H1 (cell line): ENCODE data around the gene SGMS1. TPM values are rescaled to one million over a fixed set of nuclear protein-coding genes. Genes with fewer than 3 reads are reported as not detected.

Experiments
- CTCF ChIA-PET: fragments of 300-600 bp; sonication (Branson Sonifier 250); formaldehyde crosslinking; loops from one replicate; lab custom pipeline; 2021; ENCODE audit not compliant: partially characterized antibody; lab: Charles Lee
- POLR2A ChIA-PET: fragments of 300-600 bp; sonication (Branson Sonifier 250); formaldehyde crosslinking; loops from one replicate; lab custom pipeline; 2021; ENCODE audit warnings: inconsistent platforms; ENCODE audit not compliant: partially characterized antibody; lab: Charles Lee
- DNase-seq, 2 experiments: peaks; one replicate each; pipeline versions ENCODE4 v3.0.0 to v3.0.0-alpha.2; 2010 to 2022; ENCODE audit warnings: low spot score in 2 of 2, low read depth in 1 of 2, mixed read lengths in 1 of 2
- FAIRE-seq: peaks from 2 replicates; lab custom pipeline; 2011; peaks lifted over from hg19 to GRCh38; lab: Jason Lieb, UNC
- H2AFZ ChIP-seq: 2 replicates; pipeline ENCODE4 v1.8.1; 2012; ENCODE audit warnings: low read length, inconsistent platforms
- H2AK5ac ChIP-seq: 2 replicates; pipeline ENCODE4 v1.6.1; 2013; ENCODE audit warnings: low read depth, low read length
- H2BK120ac ChIP-seq: replicated peaks from 2 replicates; pipeline ENCODE3; 2013; ENCODE audit warnings: low read depth, low read length, inconsistent platforms
- H2BK12ac ChIP-seq: 2 replicates; pipeline ENCODE4 v1.6.1; 2013; ENCODE audit warnings: low read depth, low read length
- H2BK15ac ChIP-seq: 2 replicates; pipeline ENCODE4 v1.6.1; 2013; ENCODE audit warnings: low read length
- H2BK20ac ChIP-seq: 2 replicates; pipeline ENCODE4 v1.6.1; 2013; ENCODE audit warnings: low read length
- H2BK5ac ChIP-seq: 2 replicates; pipeline ENCODE4 v1.6.1; 2013; ENCODE audit warnings: low read depth, low read length
- H3K14ac ChIP-seq: 2 replicates; pipeline ENCODE4 v1.6.1; 2013; ENCODE audit warnings: inconsistent platforms; ENCODE audit not compliant: insufficient read length
- H3K18ac ChIP-seq: 2 replicates; pipeline ENCODE4 v1.6.1; 2013; ENCODE audit warnings: low read length; ENCODE audit errors: extremely low read depth
- H3K23ac ChIP-seq: 2 replicates; pipeline ENCODE4 v1.6.1; 2013; ENCODE audit warnings: inconsistent platforms; ENCODE audit not compliant: insufficient read length
- H3K23me2 ChIP-seq: 2 replicates; pipeline ENCODE4 v1.6.1; 2013; ENCODE audit warnings: low read depth, low read length
- H3K27ac ChIP-seq: 2 replicates; pipeline ENCODE4 v1.6.1; 2011; ENCODE audit warnings: low read depth, low read length, inconsistent platforms
- H3K27me3 ChIP-seq, 4 experiments: replicated peaks in 1 of 4; 1 replicate in 1 of 4; 2 replicates in 3 of 4; pipeline versions ENCODE4 v1.6.1 to v1.8.1; 2011 to 2013; ENCODE audit warnings: low read length in 3 of 4, mild to moderate bottlenecking in 3 of 4, inconsistent platforms in 2 of 4, mixed read lengths in 2 of 4, moderate library complexity in 1 of 4; ENCODE audit not compliant: control insufficient read depth in 3 of 4, insufficient read depth in 3 of 4; ENCODE audit errors: extremely low read depth in 1 of 4
- H3K36me3 ChIP-seq, 4 experiments: 2 replicates each; pipeline versions ENCODE4 v1.6.1 to v1.8.1; 2011 to 2013; ENCODE audit warnings: mild to moderate bottlenecking in 4 of 4, low read length in 3 of 4, moderate library complexity in 2 of 4, control low read depth in 1 of 4, inconsistent platforms in 1 of 4; ENCODE audit not compliant: insufficient read depth in 4 of 4, control insufficient read depth in 2 of 4
- H3K4ac ChIP-seq: replicated peaks from 2 replicates; pipeline ENCODE3; 2013; ENCODE audit warnings: low read length, low read depth, mixed read lengths, inconsistent platforms; ENCODE audit not compliant: insufficient read length
- H3K4me1 ChIP-seq, 4 experiments: replicated peaks in 1 of 4; 1 replicate in 1 of 4; 2 replicates in 3 of 4; pipeline versions ENCODE4 v1.6.1 to v1.8.1; 2011 to 2013; ENCODE audit warnings: low read length in 3 of 4, inconsistent platforms in 2 of 4, mixed read lengths in 1 of 4; ENCODE audit not compliant: insufficient read depth in 4 of 4, control insufficient read depth in 3 of 4
- H3K4me2 ChIP-seq, 2 experiments: 2 replicates each; pipeline versions ENCODE4 v1.6.1 to v1.8.1; 2011 to 2013; ENCODE audit warnings: low read depth in 2 of 2, low read length in 2 of 2, control low read depth in 1 of 2, inconsistent platforms in 1 of 2, mild to moderate bottlenecking in 1 of 2; ENCODE audit not compliant: insufficient read depth in 1 of 2
- H3K4me3 ChIP-seq, 4 experiments: fragments of 200-600, 300-600 bp in 1 of 4; sonication (generic), shearing (Covaris generic), sonication (Bioruptor Twin) in 1 of 4; 2 replicates each; pipeline versions ENCODE4 v1.5.1 to v1.8.1; 2011 to 2016; ENCODE audit warnings: low read length in 4 of 4, low read depth in 3 of 4, control low read depth in 2 of 4, inconsistent platforms in 2 of 4, mild to moderate bottlenecking in 2 of 4, mixed read lengths in 1 of 4, moderate library complexity in 1 of 4; ENCODE audit not compliant: insufficient read depth in 2 of 4; ENCODE audit errors: extremely low read depth in 1 of 4
- H3K56ac ChIP-seq: replicated peaks from 2 replicates; pipeline ENCODE3; 2013; ENCODE audit warnings: low read depth, mild to moderate bottlenecking, mixed read lengths, low read length, inconsistent platforms; ENCODE audit not compliant: insufficient read length
- H3K79me1 ChIP-seq: 2 replicates; pipeline ENCODE4 v1.6.1; 2013; ENCODE audit warnings: low read depth, low read length, control low read depth
- H3K79me2 ChIP-seq, 2 experiments: 2 replicates each; pipeline versions ENCODE4 v1.6.1 to v1.8.1; 2012 to 2013; ENCODE audit warnings: low read length in 2 of 2, mild to moderate bottlenecking in 2 of 2, inconsistent platforms in 1 of 2; ENCODE audit not compliant: insufficient read depth in 2 of 2, control insufficient read depth in 1 of 2
- H3K9ac ChIP-seq, 4 experiments: replicated peaks in 1 of 4; 1 replicate in 1 of 4; 2 replicates in 3 of 4; pipeline versions ENCODE4 v1.6.1 to v1.8.1; 2011 to 2013; ENCODE audit warnings: low read depth in 3 of 4, low read length in 3 of 4, control low read depth in 2 of 4, mild to moderate bottlenecking in 2 of 4, moderate library complexity in 2 of 4, inconsistent platforms in 1 of 4; ENCODE audit errors: extremely low read depth in 1 of 4
- H3K9me3 ChIP-seq, 2 experiments: 2 replicates each; pipeline versions ENCODE4 v1.6.1 to v1.8.1; 2012 to 2013; ENCODE audit warnings: mild to moderate bottlenecking in 2 of 2, moderate library complexity in 2 of 2, control low read depth in 1 of 2, inconsistent platforms in 1 of 2, low read depth in 1 of 2, low read length in 1 of 2, mixed read lengths in 1 of 2; ENCODE audit not compliant: insufficient read depth in 2 of 2
- H4K20me1 ChIP-seq, 2 experiments: replicated peaks in 1 of 2; 2 replicates each; pipeline versions ENCODE3 to v1.8.1; 2011 to 2013; ENCODE audit warnings: inconsistent platforms in 2 of 2, low read length in 2 of 2, mild to moderate bottlenecking in 1 of 2; ENCODE audit not compliant: insufficient read depth in 2 of 2, control insufficient read depth in 1 of 2
- H4K5ac ChIP-seq: 2 replicates; pipeline ENCODE4 v1.6.1; 2013; ENCODE audit warnings: low read length, low read depth, mixed read lengths, inconsistent platforms; ENCODE audit not compliant: insufficient read length
- H4K8ac ChIP-seq: 2 replicates; pipeline ENCODE4 v1.8.0; 2013; ENCODE audit warnings: mild to moderate bottlenecking, moderate library complexity, low read length, inconsistent platforms; ENCODE audit not compliant: insufficient read depth; ENCODE audit errors: extremely low read depth
- H4K91ac ChIP-seq: replicated peaks from 2 replicates; pipeline ENCODE3; 2013; ENCODE audit warnings: low read length, mixed read lengths, inconsistent platforms; ENCODE audit not compliant: insufficient read length
- BRCA1 ChIP-seq: IDR thresholded peaks from 2 replicates; pipeline ENCODE4 v1.6.1; 2012; ENCODE audit warnings: low read depth, low read length, improper control_type of control experiment
- CREB1 ChIP-seq: IDR thresholded peaks from 2 replicates; pipeline ENCODE4 v1.6.1; 2012; ENCODE audit warnings: inconsistent platforms
- HDAC6 ChIP-seq: IDR thresholded peaks from one replicate; pipeline ENCODE4 v1.7.1; 2012; ENCODE audit warnings: low read depth, mild to moderate bottlenecking, inconsistent platforms, low read length, moderate library complexity
- JUND ChIP-seq: IDR thresholded peaks from 2 replicates; pipeline ENCODE4 v1.6.1; 2011; ENCODE audit warnings: mild to moderate bottlenecking, improper control_type of control experiment, low read length
- PHF8 ChIP-seq: fragments of 200-600 bp; sonication (generic); conservative IDR thresholded peaks from 2 replicates; pipeline ENCODE4 v1.7.1; 2012; ENCODE audit warnings: low read depth, mild to moderate bottlenecking, inconsistent platforms, low read length, moderate library complexity
- POU5F1 ChIP-seq: IDR thresholded peaks from 2 replicates; pipeline ENCODE4 v1.6.1; 2011; ENCODE audit warnings: low read depth, mild to moderate bottlenecking, low read length, moderate library complexity
- RAD21 ChIP-seq, 2 experiments: IDR thresholded peaks in 1 of 2; conservative IDR thresholded peaks in 1 of 2; 2 replicates each; pipeline ENCODE4 v1.6.1; 2011; ENCODE audit warnings: low read depth in 2 of 2, low read length in 2 of 2, improper control_type of control experiment in 1 of 2, inconsistent platforms in 1 of 2, mild to moderate bottlenecking in 1 of 2, moderate library complexity in 1 of 2
- RNF2 ChIP-seq: fragments of 200-900, 300-1000 bp; sonication (generic); IDR thresholded peaks from 2 replicates; pipeline ENCODE4 v1.7.1; 2016; ENCODE audit warnings: borderline replicate concordance, low read depth, mild to moderate bottlenecking, antibody characterized with exemption, low read length; ENCODE audit not compliant: poor library complexity, severe bottlenecking; ENCODE audit errors: missing control alignments
- RXRA ChIP-seq: IDR thresholded peaks from 2 replicates; pipeline ENCODE4 v1.6.1; 2011; ENCODE audit warnings: low read depth, mild to moderate bottlenecking, low read length, moderate library complexity; ENCODE audit not compliant: insufficient read depth
- SIRT6 ChIP-seq: IDR thresholded peaks from one replicate; pipeline ENCODE4 v1.7.1; 2012; ENCODE audit warnings: low read length, inconsistent platforms
- SP1 ChIP-seq: IDR thresholded peaks from 2 replicates; pipeline ENCODE4 v1.6.1; 2011; ENCODE audit warnings: low read depth, low read length
- SP4 ChIP-seq: IDR thresholded peaks from 2 replicates; pipeline ENCODE4 v1.6.1; 2012; ENCODE audit warnings: low read length, inconsistent platforms
- TBP ChIP-seq: IDR thresholded peaks from 2 replicates; pipeline ENCODE4 v1.6.1; 2011; ENCODE audit warnings: low read depth, low read length, improper control_type of control experiment
- USF2 ChIP-seq: IDR thresholded peaks from 2 replicates; pipeline ENCODE4 v1.6.1; 2011; ENCODE audit warnings: low read length, improper control_type of control experiment
- WGBS, 2 experiments: shearing (Covaris generic) in 1 of 2; methylation state at CpG; one replicate each; pipeline versions ENCODE4 v1.1.6 to v1.1.7; 2013 to 2015; ENCODE audit warnings: low lambda C conversion rate in 2 of 2, mixed read lengths in 2 of 2, inconsistent platforms in 1 of 2, low coverage in 1 of 2, missing lambda C conversion rate in 1 of 2; ENCODE audit not compliant: insufficient replicate concordance in 2 of 2, insufficient coverage in 1 of 2, insufficient read length in 1 of 2; ENCODE audit errors: extremely low coverage in 1 of 2, missing lambda C conversion rate in 1 of 2; 5-methylcytosine and 5-hydroxymethylcytosine counted together
- polyA plus RNA-seq, 7 experiments: library from polyadenylated mRNA; depleted of rRNA in 3 of 7; stranded (reverse) in 5 of 7; unstranded in 2 of 7; fragments of >200 nt in 5 of 7; fragments of 200-250 nt in 2 of 7; gene quantifications; 1 replicate in 5 of 7; 2 replicates in 1 of 7; 4 replicates in 1 of 7; pipeline versions ENCODE4 v1.2.1 to v1.2.3, GENCODE V29; 2011 to 2013; ENCODE audit warnings: missing spikeins in 2 of 7, mixed read lengths in 2 of 7
- total RNA-seq: library from RNA; stranded (reverse); fragmentation: NEBNext Ultra II Directional; extraction: Animal tissue kit (Norgen Biotek cat#: 25700); gene quantifications from 2 replicates; pipeline ENCODE4 v1.2.1, GENCODE V29; 2021

Gene SGMS1
- total and polyA plus RNA-seq, 2 of the 8 experiments (the other 6 are each of a cell fraction or from before 2014, with no cell fraction given), result 6.0 to 15.6 TPM

- Histone ChIP-seq H3K56ac (no peak overlapping the region), H3K23ac (no peak overlapping the region), H2AK5ac (no peak overlapping the region), H3K79me2 (peaks cover 2 to 89% of the 10 kb centered on the region in 2 experiments), H3K9me3 (no peaks in the 10 kb centered on the region), H2BK15ac (no peak overlapping the region), H3K36me3 (no peaks in the 10 kb centered on the region), H3K79me1 (peaks cover 18% of the 10 kb centered on the region), H3K23me2 (no peaks in the 10 kb centered on the region; the same call in 1 of the 2 replicates), H4K8ac (no peak overlapping the region), H2BK5ac (no peak overlapping the region), H2BK12ac (no peak overlapping the region), H4K5ac (no peak overlapping the region), H3K14ac (no peak overlapping the region), H3K18ac (no peak overlapping the region), H3K4ac (no peak overlapping the region), H3K4me2 (no peak overlapping the region), H2BK120ac (no peak overlapping the region), H4K91ac (no peak overlapping the region), H3K9ac (no peak overlapping the region), H3K27me3 (no peaks in the 10 kb centered on the region), H2BK20ac (no peak overlapping the region), H3K4me1 (peaks cover 12 to 35% (median 22%) of the 10 kb centered on the region in 4 experiments), H3K4me3 (no peak overlapping the region), H4K20me1 (peaks cover 0 to 6% of the 10 kb centered on the region in 2 experiments), H3K27ac (no peak overlapping the region), H2AFZ (no peak overlapping the region)
- 95% methylated on average over 2 of the region's 2 CpGs; no CpG with 5 or more reads in 1 of the 2 experiments for WGBS, 2 experiments
- FAIRE-seq, result no peak
- ChIA-PET POLR2A (no interaction called here), CTCF (interaction anchor here (0.8 to 4.1 kb wide), 9 partner anchors 9 to 54 kb away, joined by 3 to 30 read pairs (median 4); no protein-coding TSS in a partner anchor)
- no peak for DNase-seq
- TF ChIP-seq TBP (no peak), USF2 (no peak), SIRT6 (no peak), HDAC6 (no peak), BRCA1 (no peak), RNF2 (no peak), SP1 (no peak), CREB1 (no peak), RAD21 (IDR thresholded peaks at IDR 0.05 in 1 of 2, conservative IDR thresholded peaks at IDR 0.05 in 1 of 2; ENCODE audit: low read depth in 2 of 2, low read length in 2 of 2) (no peak), POU5F1 (no peak), PHF8 (no peak), JUND (no peak), SP4 (no peak), RXRA (no peak)
Measured at GRCh38 chr10:50615658-50616057, 8.1 kb downstream of the SGMS1 start.
